Panc1 (cell line): ENCODE data around the gene DNAH9.

Experiments
- POLR2AphosphoS5 ChIP-seq: IDR thresholded peaks from 2 replicates; pipeline ENCODE4 v1.6.1; 2012; ENCODE audit warnings: mild to moderate bottlenecking, low read depth, low read length, moderate library complexity
- SIN3A ChIP-seq: IDR thresholded peaks from 2 replicates; pipeline ENCODE4 v1.6.1; 2012; ENCODE audit warnings: low read depth, mild to moderate bottlenecking, low read length, moderate library complexity, borderline replicate concordance; ENCODE audit not compliant: insufficient read depth
- TCF7L2 ChIP-seq: IDR thresholded peaks from 2 replicates; pipeline ENCODE4 v1.6.1; 2011; ENCODE audit warnings: mild to moderate bottlenecking, low read depth, low read length, inconsistent platforms
- TF ChIP-seq, protein P1 (sequence below): fragments of 450-650 bp; IDR thresholded peaks from 2 replicates; pipeline ENCODE4 v1.5.1; 2017; ENCODE audit warnings: mild to moderate bottlenecking
- TF ChIP-seq, protein P2 (sequence below), 2 experiments: IDR thresholded peaks; 2 replicates each; pipeline ENCODE4 v1.6.1; 2011 to 2012; ENCODE audit warnings: low read depth in 2 of 2, control low read depth in 1 of 2, low read length in 1 of 2, mild to moderate bottlenecking in 1 of 2, moderate library complexity in 1 of 2; ENCODE audit not compliant: insufficient read depth in 1 of 2

GRCh38 chr17:11950771-11951519, 352.7 kb downstream of the DNAH9 start:
- TF ChIP-seq, protein P1, sequence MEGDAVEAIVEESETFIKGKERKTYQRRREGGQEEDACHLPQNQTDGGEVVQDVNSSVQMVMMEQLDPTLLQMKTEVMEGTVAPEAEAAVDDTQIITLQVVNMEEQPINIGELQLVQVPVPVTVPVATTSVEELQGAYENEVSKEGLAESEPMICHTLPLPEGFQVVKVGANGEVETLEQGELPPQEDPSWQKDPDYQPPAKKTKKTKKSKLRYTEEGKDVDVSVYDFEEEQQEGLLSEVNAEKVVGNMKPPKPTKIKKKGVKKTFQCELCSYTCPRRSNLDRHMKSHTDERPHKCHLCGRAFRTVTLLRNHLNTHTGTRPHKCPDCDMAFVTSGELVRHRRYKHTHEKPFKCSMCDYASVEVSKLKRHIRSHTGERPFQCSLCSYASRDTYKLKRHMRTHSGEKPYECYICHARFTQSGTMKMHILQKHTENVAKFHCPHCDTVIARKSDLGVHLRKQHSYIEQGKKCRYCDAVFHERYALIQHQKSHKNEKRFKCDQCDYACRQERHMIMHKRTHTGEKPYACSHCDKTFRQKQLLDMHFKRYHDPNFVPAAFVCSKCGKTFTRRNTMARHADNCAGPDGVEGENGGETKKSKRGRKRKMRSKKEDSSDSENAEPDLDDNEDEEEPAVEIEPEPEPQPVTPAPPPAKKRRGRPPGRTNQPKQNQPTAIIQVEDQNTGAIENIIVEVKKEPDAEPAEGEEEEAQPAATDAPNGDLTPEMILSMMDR: no peak
- TF ChIP-seq, protein P2, sequence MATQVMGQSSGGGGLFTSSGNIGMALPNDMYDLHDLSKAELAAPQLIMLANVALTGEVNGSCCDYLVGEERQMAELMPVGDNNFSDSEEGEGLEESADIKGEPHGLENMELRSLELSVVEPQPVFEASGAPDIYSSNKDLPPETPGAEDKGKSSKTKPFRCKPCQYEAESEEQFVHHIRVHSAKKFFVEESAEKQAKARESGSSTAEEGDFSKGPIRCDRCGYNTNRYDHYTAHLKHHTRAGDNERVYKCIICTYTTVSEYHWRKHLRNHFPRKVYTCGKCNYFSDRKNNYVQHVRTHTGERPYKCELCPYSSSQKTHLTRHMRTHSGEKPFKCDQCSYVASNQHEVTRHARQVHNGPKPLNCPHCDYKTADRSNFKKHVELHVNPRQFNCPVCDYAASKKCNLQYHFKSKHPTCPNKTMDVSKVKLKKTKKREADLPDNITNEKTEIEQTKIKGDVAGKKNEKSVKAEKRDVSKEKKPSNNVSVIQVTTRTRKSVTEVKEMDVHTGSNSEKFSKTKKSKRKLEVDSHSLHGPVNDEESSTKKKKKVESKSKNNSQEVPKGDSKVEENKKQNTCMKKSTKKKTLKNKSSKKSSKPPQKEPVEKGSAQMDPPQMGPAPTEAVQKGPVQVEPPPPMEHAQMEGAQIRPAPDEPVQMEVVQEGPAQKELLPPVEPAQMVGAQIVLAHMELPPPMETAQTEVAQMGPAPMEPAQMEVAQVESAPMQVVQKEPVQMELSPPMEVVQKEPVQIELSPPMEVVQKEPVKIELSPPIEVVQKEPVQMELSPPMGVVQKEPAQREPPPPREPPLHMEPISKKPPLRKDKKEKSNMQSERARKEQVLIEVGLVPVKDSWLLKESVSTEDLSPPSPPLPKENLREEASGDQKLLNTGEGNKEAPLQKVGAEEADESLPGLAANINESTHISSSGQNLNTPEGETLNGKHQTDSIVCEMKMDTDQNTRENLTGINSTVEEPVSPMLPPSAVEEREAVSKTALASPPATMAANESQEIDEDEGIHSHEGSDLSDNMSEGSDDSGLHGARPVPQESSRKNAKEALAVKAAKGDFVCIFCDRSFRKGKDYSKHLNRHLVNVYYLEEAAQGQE (IDR thresholded peaks at IDR 0.05; ENCODE audit: insufficient read depth in 1 of 2, low read depth in 2 of 2, low read length in 1 of 2): no peak
- no peak for TF ChIP-seq POLR2AphosphoS5
- no peak for TF ChIP-seq SIN3A
- no peak for TF ChIP-seq TCF7L2
